Upper lobe of right lung (tissue), 1 donor: ENCODE results near the gene CEMP1. TPM values are rescaled to one million over a fixed set of nuclear protein-coding genes. Genes with fewer than 3 reads are reported as not detected.

Source experiments
- ATAC-seq: fragments of 200-7000 bp; cut with Tn5 transposase; one replicate; pipeline ENCODE4 v1.9.1; 2020; ENCODE audit warnings: mild to moderate bottlenecking, moderate library complexity
- DNase-seq: peaks from one replicate; pipeline ENCODE4 v3.0.0-alpha.2; 2020
- H3K27ac ChIP-seq: fragments of 200-600 bp; one replicate; pipeline ENCODE4 v1.8.0; 2022
- H3K27me3 ChIP-seq: fragments of 200-600 bp; one replicate; pipeline ENCODE4 v1.8.0; 2022; ENCODE audit warnings: mild to moderate bottlenecking
- H3K36me3 ChIP-seq: fragments of 200-600 bp; one replicate; pipeline ENCODE4 v1.8.0; 2022
- H3K4me1 ChIP-seq: fragments of 200-600 bp; one replicate; pipeline ENCODE4 v1.8.0; 2022
- H3K4me3 ChIP-seq: fragments of 200-600 bp; one replicate; pipeline ENCODE4 v1.8.0; 2022; ENCODE audit warnings: mild to moderate bottlenecking
- H3K9me3 ChIP-seq: fragments of 200-600 bp; one replicate; pipeline ENCODE4 v1.8.0; 2022
- intact Hi-C: fragments of 100-400 bp; cut with DNase I; formaldehyde crosslinking; loops from one replicate; pipeline ENCODE4 v1.11.0; 2022
- total RNA-seq: library from RNA; stranded (reverse); fragmentation: NEBNext Ultra II Directional; extraction: Animal tissue kit (Norgen Biotek cat#: 25700); gene quantifications from one replicate; pipeline ENCODE4 v1.2.1, GENCODE V29; 2021
- TF ChIP-seq, protein P1 (sequence below): fragments of 200-600 bp; IDR thresholded peaks from one replicate; pipeline ENCODE4 v1.8.0; 2022; ENCODE audit warnings: antibody characterized with exemption
- donor health status: DM: no; HTN: yes; CAD: no; lungs with severe emphysema.

The CEMP1 gene
- total RNA-seq, 1 donor from 2014 or later, result 1.4 TPM

DNA sequence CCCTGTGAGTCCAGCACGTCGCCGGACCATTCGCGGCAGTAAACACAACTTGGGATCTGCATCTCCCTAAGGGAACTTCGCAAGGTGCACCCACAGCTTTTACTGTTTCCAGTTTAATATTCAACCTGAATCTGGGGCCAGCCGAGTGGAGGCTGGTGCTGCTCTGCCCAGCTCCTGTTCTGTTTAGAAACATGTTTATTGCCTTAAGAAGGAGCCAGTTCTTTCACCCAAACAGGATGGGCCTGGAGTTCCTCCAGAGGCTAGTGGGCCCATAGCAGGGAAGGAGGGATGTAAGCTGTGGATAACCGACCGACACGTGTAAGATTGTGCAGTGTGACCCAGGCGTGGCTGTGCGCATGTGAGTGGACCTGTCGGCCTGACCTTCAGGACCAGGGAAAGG lies 38.9 kb downstream of the CEMP1 start:
- intact Hi-C loops, result loop anchor here (10.0 kb wide), 1 partner anchor 157 kb away; no protein-coding TSS in a partner anchor
- no peak for ATAC-seq

DNA sequence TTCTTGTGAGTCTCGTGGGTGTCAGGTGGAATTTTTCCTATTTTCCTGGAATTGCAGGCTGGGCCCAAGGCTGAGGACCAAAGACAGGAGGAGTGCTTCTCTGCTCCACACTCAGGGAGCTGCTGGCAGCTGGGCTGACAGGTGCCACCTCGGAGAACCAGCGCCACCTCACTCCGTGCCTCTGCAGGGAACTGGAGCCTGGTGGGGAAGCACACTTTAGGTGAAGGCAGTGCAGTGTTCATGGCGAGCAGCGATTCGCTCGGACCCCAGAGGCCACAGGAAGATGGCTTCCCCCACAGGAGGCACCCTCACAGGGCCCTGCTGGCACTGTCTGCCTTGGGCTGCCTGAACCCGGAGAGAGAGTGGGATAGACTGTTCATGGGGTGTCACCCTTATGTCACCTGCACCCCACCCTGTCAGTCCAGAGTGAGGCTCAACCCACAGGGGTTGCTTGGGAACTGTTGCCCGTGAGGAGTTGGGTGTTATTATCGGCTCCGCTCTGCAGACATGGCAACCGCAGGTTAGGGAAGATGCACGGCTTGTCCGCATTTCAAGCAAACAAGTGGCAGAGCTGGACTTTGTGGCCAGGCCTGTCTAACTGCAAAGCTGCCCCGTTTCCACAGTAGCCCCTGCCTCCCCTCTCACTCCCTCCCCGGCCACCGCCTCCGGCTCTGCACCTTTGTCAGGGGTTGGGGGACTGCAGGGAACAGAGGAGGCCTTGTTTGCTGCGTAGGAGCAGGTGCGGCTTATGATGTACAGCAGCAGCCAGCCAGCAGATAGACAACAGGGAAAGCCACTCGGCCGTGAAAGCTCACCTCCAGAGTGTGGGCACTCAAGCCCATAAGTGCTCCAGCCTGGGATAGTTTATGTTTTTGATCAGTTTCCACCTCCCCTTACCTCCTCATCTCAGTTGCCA lies 40.8 kb downstream of the CEMP1 start:
- H3K36me3 ChIP-seq, result peaks cover 3% of the 10 kb centered on the region
- TF ChIP-seq, protein P1, sequence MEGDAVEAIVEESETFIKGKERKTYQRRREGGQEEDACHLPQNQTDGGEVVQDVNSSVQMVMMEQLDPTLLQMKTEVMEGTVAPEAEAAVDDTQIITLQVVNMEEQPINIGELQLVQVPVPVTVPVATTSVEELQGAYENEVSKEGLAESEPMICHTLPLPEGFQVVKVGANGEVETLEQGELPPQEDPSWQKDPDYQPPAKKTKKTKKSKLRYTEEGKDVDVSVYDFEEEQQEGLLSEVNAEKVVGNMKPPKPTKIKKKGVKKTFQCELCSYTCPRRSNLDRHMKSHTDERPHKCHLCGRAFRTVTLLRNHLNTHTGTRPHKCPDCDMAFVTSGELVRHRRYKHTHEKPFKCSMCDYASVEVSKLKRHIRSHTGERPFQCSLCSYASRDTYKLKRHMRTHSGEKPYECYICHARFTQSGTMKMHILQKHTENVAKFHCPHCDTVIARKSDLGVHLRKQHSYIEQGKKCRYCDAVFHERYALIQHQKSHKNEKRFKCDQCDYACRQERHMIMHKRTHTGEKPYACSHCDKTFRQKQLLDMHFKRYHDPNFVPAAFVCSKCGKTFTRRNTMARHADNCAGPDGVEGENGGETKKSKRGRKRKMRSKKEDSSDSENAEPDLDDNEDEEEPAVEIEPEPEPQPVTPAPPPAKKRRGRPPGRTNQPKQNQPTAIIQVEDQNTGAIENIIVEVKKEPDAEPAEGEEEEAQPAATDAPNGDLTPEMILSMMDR, result no peak
- peaks cover 18% of the 10 kb centered on the region for H3K4me1 ChIP-seq
- DNase-seq (no peak), ATAC-seq (no peak)
- no peaks in the 10 kb centered on the region for H3K27me3 ChIP-seq
- no peak overlapping the region for H3K27ac ChIP-seq
- intact Hi-C loops, result loop anchor here (10.0 kb wide), 1 partner anchor 156 kb away; no protein-coding TSS in a partner anchor
- no peak overlapping the region for H3K4me3 ChIP-seq
- no peaks in the 10 kb centered on the region for H3K9me3 ChIP-seq

More for the DNA sequence above, 38.9 kb downstream of the CEMP1 start:
- TF ChIP-seq, protein P1, result no peak
- no peaks in the 10 kb centered on the region for H3K27me3 ChIP-seq
- no peak for DNase-seq
- H3K4me3 ChIP-seq, result no peak overlapping the region
- H3K27ac ChIP-seq, result no peak overlapping the region
- no peaks in the 10 kb centered on the region for H3K9me3 ChIP-seq
- peaks cover 15% of the 10 kb centered on the region for H3K36me3 ChIP-seq
- H3K4me1 ChIP-seq, result peaks cover 12% of the 10 kb centered on the region

DNA sequence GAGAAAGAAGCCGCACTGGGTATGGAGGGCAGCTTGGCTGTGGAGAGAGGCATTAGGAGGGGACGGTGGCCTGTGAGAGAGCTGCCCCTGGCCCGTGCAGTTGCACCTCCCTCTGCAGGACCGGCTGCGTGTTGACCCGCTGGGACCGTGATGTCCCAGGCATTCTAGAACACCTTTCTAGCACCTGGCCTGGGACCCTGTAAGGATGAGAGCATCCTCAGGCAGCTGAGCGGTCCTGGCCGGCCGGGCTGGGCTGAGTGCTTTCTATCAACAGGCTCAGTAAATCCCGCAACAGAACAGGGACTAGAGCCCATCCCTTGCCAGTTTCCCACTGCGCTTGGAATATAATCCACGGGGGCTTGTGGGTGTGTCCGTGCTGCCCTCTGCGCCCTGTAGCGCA lies 41.6 kb downstream of the CEMP1 start:
- H3K27ac ChIP-seq, result no peak overlapping the region
- TF ChIP-seq, protein P1, result no peak
- DNase-seq (no peak), ATAC-seq (no peak)
- H3K27me3 ChIP-seq, result no peaks in the 10 kb centered on the region
- H3K36me3 ChIP-seq, result peaks cover 3% of the 10 kb centered on the region
- H3K9me3 ChIP-seq, result no peaks in the 10 kb centered on the region
- intact Hi-C loops, result no loop called here
- peaks cover 27% of the 10 kb centered on the region for H3K4me1 ChIP-seq
- no peak overlapping the region for H3K4me3 ChIP-seq

DNA sequence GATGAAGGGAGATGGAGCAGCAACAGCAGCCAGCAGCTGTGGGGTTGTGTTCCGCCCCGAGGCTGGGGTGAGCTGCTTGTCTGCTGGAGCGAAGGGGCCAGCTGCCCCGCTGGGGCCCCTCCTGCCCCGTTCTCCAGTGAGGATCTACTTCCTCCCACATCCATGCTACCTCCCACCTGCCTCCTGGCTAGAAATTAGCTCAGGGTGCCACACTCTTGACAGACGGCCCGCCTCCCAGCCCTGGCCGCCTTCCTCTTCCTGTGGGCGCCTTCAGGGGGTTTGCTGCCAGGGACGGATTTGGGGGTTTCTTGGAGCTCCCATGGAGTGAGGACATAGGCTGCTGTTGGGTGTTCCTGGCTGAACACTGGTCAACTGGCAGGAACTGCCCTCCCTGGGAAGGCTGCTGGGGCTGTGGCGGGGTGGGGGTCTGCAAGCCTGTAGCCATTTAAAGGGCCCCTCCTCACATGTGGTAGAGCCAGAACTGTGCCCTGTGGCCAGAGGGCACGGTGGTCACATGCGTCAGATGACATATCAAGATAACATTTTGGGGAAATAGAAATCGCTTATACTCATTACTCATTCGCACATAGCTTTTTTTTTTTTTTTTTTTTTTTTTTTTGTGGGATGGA lies 43.2 kb downstream of the CEMP1 start:
- DNase-seq (no peak), ATAC-seq (peak; percentile 7)
- no peaks in the 10 kb centered on the region for H3K27me3 ChIP-seq
- intact Hi-C loops, result no loop called here
- peaks cover 30% of the 10 kb centered on the region for H3K4me1 ChIP-seq
- H3K36me3 ChIP-seq, result peaks cover 3% of the 10 kb centered on the region
- no peak overlapping the region for H3K4me3 ChIP-seq
- TF ChIP-seq, protein P1, result no peak
- H3K9me3 ChIP-seq, result no peaks in the 10 kb centered on the region
- H3K27ac ChIP-seq, result no peak overlapping the region

DNA sequence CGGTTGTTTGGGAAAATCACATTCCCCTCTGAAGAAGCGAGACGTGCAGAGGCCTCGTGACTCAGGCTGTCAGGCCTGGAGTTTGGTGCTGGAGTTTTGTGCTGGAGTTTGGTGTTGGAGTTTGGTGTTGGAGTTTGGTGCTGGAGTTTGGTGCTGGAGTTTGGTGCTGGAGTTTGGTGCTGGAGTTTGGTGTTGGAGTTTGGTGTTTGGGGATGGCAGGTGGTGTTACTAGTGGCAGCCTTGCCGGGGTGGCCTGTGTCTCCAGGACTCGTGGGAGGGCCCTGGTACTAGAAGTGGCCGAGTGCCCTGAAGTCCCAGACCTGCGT lies 43.7 kb downstream of the CEMP1 start:
- DNase-seq (no peak), ATAC-seq (no peak)
- H3K4me1 ChIP-seq, result peaks cover 35% of the 10 kb centered on the region
- no peaks in the 10 kb centered on the region for H3K9me3 ChIP-seq
- H3K27me3 ChIP-seq, result no peaks in the 10 kb centered on the region
- intact Hi-C loops, result no loop called here
- TF ChIP-seq, protein P1, result no peak
- no peak overlapping the region for H3K27ac ChIP-seq
- no peak overlapping the region for H3K4me3 ChIP-seq
- peaks cover 3% of the 10 kb centered on the region for H3K36me3 ChIP-seq
